GM23248 (cell line): ENCODE measurements around the gene LIMS2. TPM values are rescaled to one million over a fixed set of nuclear protein-coding genes. Genes with fewer than 3 reads are reported as not detected.

Experiments used
- DNase-seq: peaks from one replicate; pipeline ENCODE4 v3.0.0-alpha.2; 2015
- H2AFZ ChIP-seq: fragments of 200-600 bp; sonication (generic); 2 replicates; pipeline ENCODE4 v1.6.1; 2016; ENCODE audit warnings: antibody characterized with exemption
- H3F3A ChIP-seq: fragments of 200-600 bp; sonication (generic); 2 replicates; pipeline ENCODE4 v1.6.1; 2016; ENCODE audit warnings: mild to moderate bottlenecking, antibody characterized with exemption, mixed run types; ENCODE audit not compliant: insufficient read depth
- H3K27ac ChIP-seq: fragments of 200-600 bp; sonication (generic); 2 replicates; pipeline ENCODE4 v1.5.1; 2016; ENCODE audit warnings: mild to moderate bottlenecking
- H3K27me3 ChIP-seq: fragments of 200-600 bp; sonication (generic); replicated peaks from 2 replicates; pipeline ENCODE4 v1.6.1; 2016; ENCODE audit warnings: mild to moderate bottlenecking; ENCODE audit not compliant: insufficient read depth
- H3K36me3 ChIP-seq: fragments of 200-600 bp; sonication (generic); 2 replicates; pipeline ENCODE4 v1.6.1; 2016; ENCODE audit warnings: low read depth, mild to moderate bottlenecking
- H3K4me1 ChIP-seq: fragments of 200-600 bp; sonication (generic); 2 replicates; pipeline ENCODE4 v1.6.1; 2016; ENCODE audit warnings: mild to moderate bottlenecking; ENCODE audit not compliant: insufficient read depth
- H3K4me2 ChIP-seq: fragments of 200-600 bp; sonication (generic); one replicate; pipeline ENCODE4 v1.6.1; 2016; ENCODE audit warnings: mild to moderate bottlenecking; ENCODE audit not compliant: unreplicated experiment
- H3K4me3 ChIP-seq: fragments of 200-600 bp; sonication (generic); 2 replicates; pipeline ENCODE4 v1.5.1; 2016; ENCODE audit warnings: mild to moderate bottlenecking
- H3K79me2 ChIP-seq: fragments of 200-600 bp; sonication (generic); 2 replicates; pipeline ENCODE4 v1.6.1; 2016; ENCODE audit warnings: mild to moderate bottlenecking; ENCODE audit not compliant: insufficient read depth
- H3K9ac ChIP-seq: fragments of 200-600 bp; sonication (generic); 2 replicates; pipeline ENCODE4 v1.6.1; 2016; ENCODE audit warnings: mild to moderate bottlenecking
- H3K9me2 ChIP-seq: fragments of 200-600 bp; sonication (generic); 2 replicates; pipeline ENCODE4 v1.6.1; 2016; ENCODE audit warnings: mixed run types, mild to moderate bottlenecking, moderate library complexity; ENCODE audit not compliant: insufficient read depth
- H3K9me3 ChIP-seq: fragments of 200-600 bp; sonication (generic); one replicate; pipeline ENCODE4 v1.6.1; 2017; ENCODE audit warnings: low read depth
- H4K20me1 ChIP-seq: fragments of 200-600 bp; sonication (generic); 2 replicates; pipeline ENCODE4 v1.6.0; 2016; ENCODE audit not compliant: insufficient read depth
- EZH2 ChIP-seq: fragments of 200-600 bp; sonication (generic); IDR thresholded peaks from 2 replicates; pipeline ENCODE4 v1.6.1; 2018; ENCODE audit warnings: antibody characterized with exemption, mild to moderate bottlenecking; ENCODE audit not compliant: insufficient read depth, poor library complexity, severe bottlenecking
- EZH2phosphoT487 ChIP-seq: fragments of 200-600 bp; sonication (generic); IDR thresholded peaks from 2 replicates; pipeline ENCODE4 v1.6.1; 2018; ENCODE audit warnings: antibody characterized with exemption, moderate library complexity, mild to moderate bottlenecking, low read depth; ENCODE audit not compliant: insufficient read depth
- WGBS, 2 experiments: methylation state at CpG; one replicate each; pipeline ENCODE4 v1.1.6; 2015 to 2017; ENCODE audit warnings: low lambda C conversion rate in 2 of 2, low coverage in 1 of 2; ENCODE audit errors: missing lambda C conversion rate in 2 of 2; 5-methylcytosine and 5-hydroxymethylcytosine counted together
- in situ Hi-C: fragments of 300-500 bp; cut with MboI; formaldehyde crosslinking; loops from 2 replicates; pipeline ENCODE4 v1.15.0; 2020
- polyA plus RNA-seq: library from polyadenylated mRNA; unstranded; fragments of >200 nt; fragmentation: Nextera tagmentation; extraction: Ambion mirVana; gene quantifications from 2 replicates; pipeline ENCODE4 v1.2.1, GENCODE V29; 2016
- total RNA-seq: library from RNA; depleted of rRNA; stranded (reverse); fragments of >200 nt; shearing (Covaris generic); gene quantifications from 2 replicates; pipeline ENCODE4 v1.2.3, GENCODE V29; 2014

The LIMS2 gene
- total and polyA plus RNA-seq, 2 experiments from 2014 or later: 7.2 to 30.4 TPM

- Histone ChIP-seq H3K27me3 (no peaks in the 10 kb centered on the region), H3K79me2 (no peaks in the 10 kb centered on the region), H3K9me2 (no peaks in the 10 kb centered on the region), H3K4me1 (no peaks in the 10 kb centered on the region), H3K4me2 (no peak overlapping the region), H3K9me3 (no peaks in the 10 kb centered on the region), H3K4me3 (no peak overlapping the region), H4K20me1 (no peaks in the 10 kb centered on the region), H3K36me3 (no peaks in the 10 kb centered on the region), H3K9ac (no peak overlapping the region), H3K27ac (no peak overlapping the region), H3F3A (no peaks in the 10 kb centered on the region), H2AFZ (no peak overlapping the region)
- in situ Hi-C loops: no loop called here
- TF ChIP-seq EZH2 (no peak), EZH2phosphoT487 (no peak)
- DNase-seq: no peak
- 87 to 92% methylated on average over 15 to 16 of the region's 16 CpGs for WGBS, 2 experiments
Observed at GRCh38 chr2:127631541-127631996, 43.8 kb downstream of the LIMS2 start.

DNA sequence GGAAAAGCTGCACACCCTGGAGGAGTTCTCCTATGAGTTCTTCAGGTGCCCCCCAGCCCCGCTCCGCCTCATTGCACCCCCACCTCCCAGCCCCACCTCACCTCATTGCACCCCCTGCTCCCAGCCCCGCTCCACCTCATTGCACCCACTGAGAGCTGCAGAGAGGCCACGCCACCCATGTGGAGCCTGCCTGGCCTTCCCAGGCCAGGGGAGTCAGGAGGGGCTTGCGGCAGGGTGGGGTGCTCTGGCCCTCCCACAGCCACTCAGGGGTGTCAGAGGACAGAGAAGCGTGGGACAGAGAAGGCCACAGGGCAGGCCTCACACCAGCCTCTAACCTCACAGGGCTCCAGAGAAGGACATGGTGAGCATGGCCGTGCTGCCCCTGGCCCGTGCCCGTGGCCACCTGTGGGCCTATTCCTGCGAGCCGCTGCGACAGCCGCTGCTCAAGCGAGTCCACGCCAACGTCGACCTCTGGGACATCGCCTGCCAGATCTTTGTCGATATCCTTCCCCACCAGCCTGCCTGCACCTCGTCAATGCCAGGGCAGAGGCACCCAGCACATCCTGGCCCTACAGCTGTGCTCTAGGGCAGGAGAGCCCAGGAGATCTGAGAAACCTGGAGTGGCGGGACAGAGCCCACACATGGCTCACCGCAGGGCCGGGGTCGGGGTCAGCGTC lies 44.3 kb downstream of the LIMS2 start:
- TF ChIP-seq EZH2phosphoT487 (no peak), EZH2 (no peak)
- H3K27me3 ChIP-seq: no peaks in the 10 kb centered on the region

DNA sequence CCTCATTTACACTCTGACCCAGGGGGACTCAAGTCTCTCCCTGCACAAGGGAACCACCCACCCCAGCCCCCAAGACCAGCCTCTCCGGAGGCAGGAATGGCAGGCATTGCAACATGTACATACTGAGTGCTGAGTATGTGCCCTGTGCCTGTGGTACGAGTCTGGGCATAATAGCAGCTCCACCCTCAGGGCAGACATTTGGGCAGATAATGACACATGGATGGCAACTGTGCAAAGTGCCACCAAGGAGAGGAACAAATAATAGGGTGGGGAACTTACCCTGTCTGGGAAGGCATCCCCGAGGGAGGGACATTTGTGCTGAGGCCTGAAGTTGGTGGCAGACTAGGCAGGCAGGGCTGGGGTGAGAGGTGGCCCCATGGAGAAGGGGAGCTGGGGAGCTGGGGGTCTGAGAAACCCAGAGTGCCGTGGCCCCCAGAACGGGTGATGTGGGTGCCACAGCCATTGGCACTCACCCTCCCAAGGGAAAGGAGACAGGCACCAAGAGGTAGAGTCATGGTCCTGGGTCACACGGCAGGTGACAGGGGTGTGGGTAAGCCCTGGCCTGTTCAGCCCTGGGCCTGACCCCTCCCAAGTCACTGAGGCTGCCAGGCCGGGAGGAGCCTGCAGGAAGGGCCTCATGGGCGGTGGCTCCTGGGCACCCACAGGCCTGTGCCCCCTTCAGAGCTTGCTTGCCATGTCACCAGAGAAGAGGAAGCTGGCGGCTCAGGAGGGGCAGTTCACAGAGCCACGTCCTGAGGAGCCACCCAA lies 45.0 kb downstream of the LIMS2 start:
- Histone ChIP-seq H3K9me2 (no peaks in the 10 kb centered on the region), H2AFZ (no peak overlapping the region), H3F3A (no peaks in the 10 kb centered on the region), H3K4me2 (no peak overlapping the region), H3K9ac (no peak overlapping the region), H3K79me2 (no peaks in the 10 kb centered on the region), H4K20me1 (no peaks in the 10 kb centered on the region), H3K9me3 (no peaks in the 10 kb centered on the region), H3K36me3 (no peaks in the 10 kb centered on the region), H3K27me3 (no peaks in the 10 kb centered on the region), H3K4me3 (no peak overlapping the region), H3K27ac (no peak overlapping the region), H3K4me1 (no peaks in the 10 kb centered on the region)
- 51 to 57% methylated on average over 8 to 10 of the region's 10 CpGs for WGBS, 2 experiments
- no peak for DNase-seq
- TF ChIP-seq EZH2phosphoT487: no peak
- in situ Hi-C loops: no loop called here

More for the DNA sequence above, 44.3 kb downstream of the LIMS2 start:
- WGBS, 2 experiments: 95% methylated on average over 22 to 23 of the region's 25 CpGs
- Histone ChIP-seq H3K9me2 (no peaks in the 10 kb centered on the region), H3K9ac (no peak overlapping the region), H3F3A (no peaks in the 10 kb centered on the region), H3K36me3 (no peaks in the 10 kb centered on the region), H3K27ac (no peak overlapping the region), H3K4me2 (no peak overlapping the region), H3K4me1 (no peaks in the 10 kb centered on the region), H3K9me3 (no peaks in the 10 kb centered on the region), H4K20me1 (no peaks in the 10 kb centered on the region), H2AFZ (no peak overlapping the region), H3K4me3 (no peak overlapping the region), H3K79me2 (no peaks in the 10 kb centered on the region)
- in situ Hi-C loops: no loop called here
- DNase-seq: no peak

GRCh38 chr2:127629637-127630036 lies 45.7 kb downstream of the LIMS2 start:
- TF ChIP-seq EZH2phosphoT487 (no peak), EZH2 (no peak)
- H3K4me2 ChIP-seq: no peak overlapping the region
- no peaks in the 10 kb centered on the region for H3K9me3 ChIP-seq
- H3K4me1 ChIP-seq: no peaks in the 10 kb centered on the region
- H3K4me3 ChIP-seq: no peak overlapping the region
- in situ Hi-C loops: no loop called here
- H3K9me2 ChIP-seq: no peaks in the 10 kb centered on the region
- DNase-seq: no peak
- no peaks in the 10 kb centered on the region for H3K36me3 ChIP-seq
- H2AFZ ChIP-seq: no peak overlapping the region
- H3K79me2 ChIP-seq: no peaks in the 10 kb centered on the region
- no peak overlapping the region for H3K27ac ChIP-seq
- H4K20me1 ChIP-seq: no peaks in the 10 kb centered on the region
- 60% methylated on average over 9 of the region's 9 CpGs for WGBS, 2 experiments
- no peaks in the 10 kb centered on the region for H3F3A ChIP-seq
- no peak overlapping the region for H3K9ac ChIP-seq
- no peaks in the 10 kb centered on the region for H3K27me3 ChIP-seq
